ENCODE data around the gene TRIM72.

GRCh38 chr16:31181102-31181830 is 32.7 kb upstream of the TRIM72 start:
- TF ChIP-seq CTCF (IDR thresholded peaks at IDR 0.05 in 2 of 3, conservative IDR thresholded peaks at IDR 0.05 in 1 of 3; ENCODE audit: insufficient read depth in 2 of 3, low read depth in 1 of 3, low read length in 3 of 3) (no peak), ZBTB1 (CRISPR knock-in tag; IDR thresholded peaks at IDR 0.05; ENCODE audit: borderline replicate concordance, low read depth) (no peak), MAZ (CRISPR knock-in tag; conservative IDR thresholded peaks at IDR 0.05 in 1 of 2, IDR thresholded peaks at IDR 0.05 in 1 of 2) (no peak), ZHX1 (conservative IDR thresholded peaks at IDR 0.05; ENCODE audit: low read length) (no peak), GABPB2 (CRISPR knock-in tag; conservative IDR thresholded peaks at IDR 0.05) (no peak), SETDB1 (IDR thresholded peaks at IDR 0.05; ENCODE audit: low read length) (no peak)

All from K562 (cell line).